DND-41 (cell line): ENCODE measurements around the gene ZCCHC8.
"Not testable (repeated sequence)": the region's sequence is repeated elsewhere in the genome, so short reads cannot be mapped to it uniquely, and the experiment has no call there.

Experiments used
- EZH2 ChIP-seq: IDR thresholded peaks from 3 replicates; pipeline ENCODE4 v1.6.1; 2012; ENCODE audit warnings: borderline replicate concordance, low read depth, mild to moderate bottlenecking, moderate library complexity, low read length, inconsistent platforms; ENCODE audit not compliant: severe bottlenecking
- TF ChIP-seq, protein P1 (sequence below): IDR thresholded peaks from 2 replicates; pipeline ENCODE4 v1.5.1; 2012; ENCODE audit warnings: borderline replicate concordance, low read length, moderate library complexity, mild to moderate bottlenecking; ENCODE audit not compliant: poor library complexity, severe bottlenecking; ENCODE audit errors: extremely low read depth

DNA sequence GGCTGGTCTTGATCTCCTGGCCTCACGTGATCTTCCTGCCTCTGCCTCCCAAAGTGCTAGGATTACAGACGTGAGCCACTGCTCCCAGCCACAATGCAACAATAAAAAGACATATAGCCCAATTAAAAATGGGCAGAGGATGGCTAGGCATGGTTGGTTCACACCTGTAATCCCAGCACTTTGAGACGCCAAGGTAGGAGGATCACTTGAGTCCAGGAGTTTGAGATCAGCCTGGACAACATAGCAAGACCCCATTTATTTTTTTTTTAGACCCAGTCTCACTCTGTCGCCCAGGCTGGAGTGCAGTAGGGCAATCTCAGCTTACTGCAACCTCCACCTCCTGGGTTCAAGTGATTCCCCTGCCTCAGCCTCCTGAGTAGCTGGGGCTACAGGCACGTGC, 56.7 kb downstream of the ZCCHC8 start:
- TF ChIP-seq, protein P1, sequence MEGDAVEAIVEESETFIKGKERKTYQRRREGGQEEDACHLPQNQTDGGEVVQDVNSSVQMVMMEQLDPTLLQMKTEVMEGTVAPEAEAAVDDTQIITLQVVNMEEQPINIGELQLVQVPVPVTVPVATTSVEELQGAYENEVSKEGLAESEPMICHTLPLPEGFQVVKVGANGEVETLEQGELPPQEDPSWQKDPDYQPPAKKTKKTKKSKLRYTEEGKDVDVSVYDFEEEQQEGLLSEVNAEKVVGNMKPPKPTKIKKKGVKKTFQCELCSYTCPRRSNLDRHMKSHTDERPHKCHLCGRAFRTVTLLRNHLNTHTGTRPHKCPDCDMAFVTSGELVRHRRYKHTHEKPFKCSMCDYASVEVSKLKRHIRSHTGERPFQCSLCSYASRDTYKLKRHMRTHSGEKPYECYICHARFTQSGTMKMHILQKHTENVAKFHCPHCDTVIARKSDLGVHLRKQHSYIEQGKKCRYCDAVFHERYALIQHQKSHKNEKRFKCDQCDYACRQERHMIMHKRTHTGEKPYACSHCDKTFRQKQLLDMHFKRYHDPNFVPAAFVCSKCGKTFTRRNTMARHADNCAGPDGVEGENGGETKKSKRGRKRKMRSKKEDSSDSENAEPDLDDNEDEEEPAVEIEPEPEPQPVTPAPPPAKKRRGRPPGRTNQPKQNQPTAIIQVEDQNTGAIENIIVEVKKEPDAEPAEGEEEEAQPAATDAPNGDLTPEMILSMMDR: not testable (repeated sequence)
- not testable (repeated sequence) for TF ChIP-seq EZH2
